Smooth muscle cell (in vitro differentiated cells): Measurements from ENCODE around the gene CEBPE. TPM values are rescaled to one million over a fixed set of nuclear protein-coding genes. Genes with fewer than 3 reads are reported as not detected.

Source experiments
- DNase-seq: peaks from one replicate; lab custom pipeline; 2025; ENCODE audit not compliant: unreplicated experiment; lab: John Stamatoyannopoulos, UW
- H2AFZ ChIP-seq: fragments of 200-600 bp; sonication (generic); 2 replicates; pipeline ENCODE4 v1.6.0; 2016; ENCODE audit warnings: antibody characterized with exemption, low read depth, mild to moderate bottlenecking
- H3F3A ChIP-seq: fragments of 200-600 bp; sonication (generic); 2 replicates; pipeline ENCODE4 v1.6.0; 2017; ENCODE audit warnings: antibody characterized with exemption, low read depth
- H3K27ac ChIP-seq: fragments of 200-600 bp; sonication (generic); 2 replicates; pipeline ENCODE4 v1.5.1; 2016; ENCODE audit warnings: low read depth, mild to moderate bottlenecking
- H3K27me3 ChIP-seq: fragments of 200-600 bp; sonication (generic); 2 replicates; pipeline ENCODE4 v1.6.1; 2016; ENCODE audit warnings: low read depth, mild to moderate bottlenecking
- H3K36me3 ChIP-seq: fragments of 200-600 bp; sonication (generic); 2 replicates; pipeline ENCODE4 v1.5.1; 2016; ENCODE audit warnings: low read depth
- H3K4me1 ChIP-seq: fragments of 200-600 bp; sonication (generic); 2 replicates; pipeline ENCODE4 v1.5.1; 2016; ENCODE audit warnings: low read depth
- H3K4me2 ChIP-seq: fragments of 200-600 bp; sonication (generic); 2 replicates; pipeline ENCODE4 v1.6.0; 2016; ENCODE audit warnings: mild to moderate bottlenecking
- H3K4me3 ChIP-seq: fragments of 200-600 bp; sonication (generic); 2 replicates; pipeline ENCODE4 v1.5.1; 2016; ENCODE audit warnings: mild to moderate bottlenecking
- H3K79me2 ChIP-seq: fragments of 200-600 bp; sonication (generic); 2 replicates; pipeline ENCODE4 v1.6.0; 2016; ENCODE audit warnings: low read depth, mild to moderate bottlenecking
- H3K9ac ChIP-seq: fragments of 200-600 bp; sonication (generic); 2 replicates; pipeline ENCODE4 v1.6.0; 2016; ENCODE audit warnings: low read depth
- H3K9me3 ChIP-seq: fragments of 200-600 bp; sonication (generic); replicated peaks from 2 replicates; pipeline ENCODE4 v1.5.1; 2016; ENCODE audit warnings: low read depth
- H4K20me1 ChIP-seq: fragments of 200-600 bp; sonication (generic); 2 replicates; pipeline ENCODE4 v1.6.0; 2016; ENCODE audit warnings: low read depth
- WGBS: methylation state at CpG from one replicate; pipeline ENCODE4 v1.1.7; 2016; ENCODE audit warnings: low lambda C conversion rate; 5-methylcytosine and 5-hydroxymethylcytosine counted together
- polyA plus RNA-seq: library from polyadenylated mRNA; unstranded; fragments of >200 nt; fragmentation: Nextera tagmentation; extraction: Ambion mirVana; gene quantifications from 2 replicates; pipeline ENCODE4 v1.2.1, GENCODE V29; 2016
- total RNA-seq: library from RNA; depleted of rRNA; stranded (reverse); fragments of >200 nt; gene quantifications from 2 replicates; pipeline ENCODE4 v1.2.3, GENCODE V29; 2014
- TF ChIP-seq, protein P1 (sequence below): fragments of 200-600 bp; sonication (generic); IDR thresholded peaks from 2 replicates; pipeline ENCODE4 v1.5.1; 2017; ENCODE audit warnings: borderline replicate concordance, mild to moderate bottlenecking, antibody characterized with exemption; ENCODE audit not compliant: insufficient read depth, poor library complexity, severe bottlenecking

CEBPE gene
- not detected in 2 replicates for total RNA-seq
- not detected in 2 replicates for polyA plus RNA-seq

GRCh38 chr14:23118506-23119362 is at the start of gene CEBPE:
Gene CEBPE, minus strand, starts transcription at chr14:23119255. Its CDS starts 164 bp downstream, at chr14:23119091.
- Histone ChIP-seq H3K36me3 (no peaks in the 10 kb centered on the region), H3K9me3 (no peaks in the 10 kb centered on the region), H3K27me3 (no peaks in the 10 kb centered on the region), H3K4me1 (peaks cover 19% of the 10 kb centered on the region), H3K27ac (no peak within 1 kb of the TSS), H3K4me3 (no peak within 1 kb of the TSS), H3F3A (peaks cover 8% of the 10 kb centered on the region), H3K79me2 (no peaks in the 10 kb centered on the region), H2AFZ (no peak within 1 kb of the TSS), H4K20me1 (no peaks in the 10 kb centered on the region), H3K4me2 (no peak within 1 kb of the TSS), H3K9ac (no peak within 1 kb of the TSS)
- DNase-seq, result no peak
- WGBS, result 95% methylated on average over 18 of the region's 32 CpGs
- TF ChIP-seq, protein P1, sequence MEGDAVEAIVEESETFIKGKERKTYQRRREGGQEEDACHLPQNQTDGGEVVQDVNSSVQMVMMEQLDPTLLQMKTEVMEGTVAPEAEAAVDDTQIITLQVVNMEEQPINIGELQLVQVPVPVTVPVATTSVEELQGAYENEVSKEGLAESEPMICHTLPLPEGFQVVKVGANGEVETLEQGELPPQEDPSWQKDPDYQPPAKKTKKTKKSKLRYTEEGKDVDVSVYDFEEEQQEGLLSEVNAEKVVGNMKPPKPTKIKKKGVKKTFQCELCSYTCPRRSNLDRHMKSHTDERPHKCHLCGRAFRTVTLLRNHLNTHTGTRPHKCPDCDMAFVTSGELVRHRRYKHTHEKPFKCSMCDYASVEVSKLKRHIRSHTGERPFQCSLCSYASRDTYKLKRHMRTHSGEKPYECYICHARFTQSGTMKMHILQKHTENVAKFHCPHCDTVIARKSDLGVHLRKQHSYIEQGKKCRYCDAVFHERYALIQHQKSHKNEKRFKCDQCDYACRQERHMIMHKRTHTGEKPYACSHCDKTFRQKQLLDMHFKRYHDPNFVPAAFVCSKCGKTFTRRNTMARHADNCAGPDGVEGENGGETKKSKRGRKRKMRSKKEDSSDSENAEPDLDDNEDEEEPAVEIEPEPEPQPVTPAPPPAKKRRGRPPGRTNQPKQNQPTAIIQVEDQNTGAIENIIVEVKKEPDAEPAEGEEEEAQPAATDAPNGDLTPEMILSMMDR, result no peak

GRCh38 chr14:23168246-23168645 is 49.2 kb upstream of the CEBPE start:
- Histone ChIP-seq H3K36me3 (no peaks in the 10 kb centered on the region), H2AFZ (no peak overlapping the region), H3K27ac (no peak overlapping the region), H3K9me3 (no peaks in the 10 kb centered on the region), H3K4me3 (no peak overlapping the region), H4K20me1 (no peaks in the 10 kb centered on the region), H3F3A (peaks cover 7% of the 10 kb centered on the region), H3K79me2 (no peaks in the 10 kb centered on the region), H3K27me3 (no peaks in the 10 kb centered on the region), H3K4me1 (peaks cover 18% of the 10 kb centered on the region), H3K9ac (no peak overlapping the region), H3K4me2 (peak overlapping the region; percentile 5)
- no peak for DNase-seq
- TF ChIP-seq, protein P1, result no peak
- WGBS, result 35% methylated on average over 2 of the region's 2 CpGs

DNA sequence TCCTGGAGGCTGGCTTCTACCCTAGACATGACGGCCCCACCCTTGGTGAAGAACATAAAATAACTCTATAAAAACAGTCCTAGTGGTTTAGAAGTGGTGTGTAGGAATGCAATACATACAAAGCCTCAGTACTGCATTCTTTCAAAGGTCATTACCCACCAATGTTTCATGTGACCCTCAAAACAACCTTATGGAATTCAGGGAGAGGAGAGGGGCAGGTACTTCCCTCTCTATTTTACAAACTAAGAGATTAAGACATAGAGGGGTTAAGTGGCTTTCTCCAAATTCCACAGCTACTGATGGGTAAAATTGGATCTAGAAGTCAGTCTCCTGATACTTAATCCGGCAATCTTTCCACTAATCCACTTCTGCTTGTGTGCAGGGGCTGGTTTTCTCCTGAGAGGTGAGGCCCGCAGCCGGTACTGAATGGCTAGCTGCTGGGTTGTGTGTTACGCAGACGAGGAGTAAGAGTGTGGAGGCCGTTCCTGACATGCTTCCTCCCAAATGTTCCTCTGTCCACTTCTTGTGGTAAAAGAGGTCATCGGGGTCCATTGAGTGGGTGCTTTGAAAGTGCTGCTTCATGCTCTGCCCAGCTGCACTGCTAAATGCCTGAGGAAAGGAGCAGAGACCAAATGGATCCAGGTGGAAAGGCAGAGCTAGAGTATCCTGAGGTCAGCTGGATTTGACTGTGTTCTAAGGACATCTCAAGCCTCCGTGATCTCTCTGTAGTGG is 48.2 kb upstream of the CEBPE start:
- no peaks in the 10 kb centered on the region for H3K27me3 ChIP-seq
- 69% methylated on average over 9 of the region's 9 CpGs for WGBS
- H3K4me1 ChIP-seq, result peaks cover 18% of the 10 kb centered on the region
- no peak for DNase-seq
- H3K9me3 ChIP-seq, result no peaks in the 10 kb centered on the region
- no peak overlapping the region for H3K27ac ChIP-seq
- H3K4me3 ChIP-seq, result no peak overlapping the region
- H4K20me1 ChIP-seq, result no peaks in the 10 kb centered on the region
- no peaks in the 10 kb centered on the region for H3K79me2 ChIP-seq
- peak overlapping the region; percentile 29 for H3K4me2 ChIP-seq
- H3K36me3 ChIP-seq, result no peaks in the 10 kb centered on the region
- peaks cover 7% of the 10 kb centered on the region for H3F3A ChIP-seq
- H3K9ac ChIP-seq, result no peak overlapping the region
- TF ChIP-seq, protein P1, result no peak
- H2AFZ ChIP-seq, result no peak overlapping the region
